Stimulated activated CD4-positive, alpha-beta T cell treated with anti-CD3 and anti-CD28 coated beads, TNF-alpha, amount 100 ng/mL, for 24 hours (primary cell): ENCODE data around the gene EXOC5.

Experiments used
- DNase-seq, 3 experiments: peaks; one replicate each; pipeline ENCODE4 v3.0.0-alpha.2; 2020; ENCODE audit warnings: low read depth in 3 of 3

Gene EXOC5

DNA sequence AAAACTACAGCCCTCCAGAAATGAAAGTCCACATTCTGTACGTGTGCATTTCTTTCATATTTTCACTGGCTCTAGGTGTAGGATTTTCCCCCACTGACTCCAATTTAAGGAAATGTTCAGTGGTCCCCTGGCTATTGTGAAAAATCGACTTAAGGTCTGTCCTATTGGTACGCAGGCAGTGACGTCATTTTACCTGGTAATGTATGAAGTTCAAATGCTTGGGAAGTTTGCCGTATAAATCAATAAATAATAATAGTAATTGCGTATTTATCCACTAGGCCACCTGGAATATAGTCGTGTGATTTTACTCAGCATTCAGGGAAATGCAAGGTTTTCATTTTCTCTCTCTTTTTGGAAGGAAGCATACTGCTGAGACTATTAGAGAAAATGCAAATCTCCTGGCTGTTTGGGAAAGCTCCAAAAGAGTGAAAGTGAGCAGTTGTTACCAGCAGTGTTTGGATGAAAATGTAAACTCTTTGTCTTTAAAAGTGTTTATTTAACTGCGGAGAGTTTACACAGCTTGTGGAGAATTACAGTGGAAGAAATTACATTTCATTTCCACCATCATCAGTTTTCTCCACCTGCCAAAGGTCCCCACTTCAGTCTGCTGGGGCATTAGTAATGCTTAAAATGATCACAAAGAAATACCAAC is 107.0 kb downstream of the EXOC5 start:
- no peak for DNase-seq

DNA sequence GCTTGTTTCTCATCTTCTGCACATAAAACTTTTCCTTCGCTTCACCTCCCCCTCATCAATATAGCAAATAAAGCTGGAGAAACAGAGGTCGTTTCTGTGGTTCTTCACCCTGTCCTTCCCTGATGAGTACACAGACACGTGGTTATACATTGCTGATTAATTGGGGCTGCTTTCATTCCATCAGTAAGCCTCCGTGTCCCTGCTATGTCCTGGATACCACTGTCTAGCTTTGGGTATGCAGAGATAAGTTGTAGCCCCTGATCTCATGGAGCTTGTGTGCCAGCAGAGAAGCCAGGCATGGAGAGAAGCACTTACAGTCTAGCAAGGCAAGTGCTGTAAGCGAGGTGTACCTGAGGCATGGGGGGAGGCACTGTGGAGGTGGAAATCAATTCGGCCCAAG is 108.4 kb downstream of the EXOC5 start:
- DNase-seq, result no peak

DNA sequence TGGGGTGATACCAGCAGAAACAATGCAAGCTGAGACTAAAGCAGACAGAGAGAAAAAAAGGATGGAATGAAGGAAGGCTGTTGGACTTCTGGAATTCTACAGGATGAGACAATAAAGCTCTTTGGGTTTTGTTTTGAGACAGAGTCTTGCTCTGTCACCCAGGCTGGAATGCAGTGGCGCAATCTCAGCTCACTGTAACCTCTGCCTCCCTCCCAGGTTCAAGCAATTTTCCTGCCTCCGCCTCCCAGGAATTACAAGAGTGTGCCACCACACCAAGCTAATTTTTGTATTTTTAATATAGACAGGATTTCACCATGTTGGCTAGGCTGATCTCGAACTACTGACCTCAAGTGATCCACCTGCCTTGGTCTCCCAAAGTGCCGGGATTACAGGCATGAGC is 115.4 kb downstream of the EXOC5 start:
- no peak for DNase-seq
